Measurements from ENCODE around the gene TRAF3.

The TRAF3 gene

GRCh38 chr14:102889615-102890014, 112.4 kb downstream of the TRAF3 start:
- H3K4me2 ChIP-seq (ENCODE audit: low read depth, low read length, poor library complexity, severe bottlenecking), result no peak overlapping the region
- no peak overlapping the region for H2AFZ ChIP-seq (ENCODE audit: low read depth, low read length, severe bottlenecking)
- no peaks in the 10 kb centered on the region for H4K20me1 ChIP-seq (ENCODE audit: low read depth, low read length)
- no peaks in the 10 kb centered on the region for H3F3A ChIP-seq (ENCODE audit: insufficient read depth)
- H3K4me3 ChIP-seq (ENCODE audit: insufficient read depth, low read length, poor library complexity, severe bottlenecking), result no peak overlapping the region
- H3K9ac ChIP-seq (ENCODE audit: low read length), result no peak overlapping the region
- H3K9me2 ChIP-seq (replicated peaks; ENCODE audit: insufficient read depth, low read length), result no peaks in the 10 kb centered on the region
- H3K27ac ChIP-seq (ENCODE audit: low read depth, low read length), result no peak overlapping the region
- no peaks in the 10 kb centered on the region for H3K27me3 ChIP-seq (ENCODE audit: low read length)
- H3K79me2 ChIP-seq (ENCODE audit: insufficient read depth, low read length), result no peaks in the 10 kb centered on the region
- H3K9me3 ChIP-seq (ENCODE audit: insufficient read depth, low read length), result no peaks in the 10 kb centered on the region
- H3K36me3 ChIP-seq (ENCODE audit: low read length), result no peaks in the 10 kb centered on the region
- TF ChIP-seq EZH2phosphoT487 (conservative IDR thresholded peaks at IDR 0.05; ENCODE audit: low read length) (no peak), CTCF (IDR thresholded peaks at IDR 0.05; ENCODE audit: insufficient read depth, low read length, poor library complexity, severe bottlenecking) (no peak)

- TF ChIP-seq EZH2phosphoT487 (conservative IDR thresholded peaks at IDR 0.05; ENCODE audit: low read length), result no peak
- no peak for TF ChIP-seq CTCF (IDR thresholded peaks at IDR 0.05; ENCODE audit: insufficient read depth, low read length, poor library complexity, severe bottlenecking)
- no peaks in the 10 kb centered on the region for H3K9me2 ChIP-seq (replicated peaks; ENCODE audit: insufficient read depth, low read length)
- no peak overlapping the region for H3K27ac ChIP-seq (ENCODE audit: low read depth, low read length)
- H3K9me3 ChIP-seq (ENCODE audit: insufficient read depth, low read length), result no peaks in the 10 kb centered on the region
- H3K36me3 ChIP-seq (ENCODE audit: low read length), result no peaks in the 10 kb centered on the region
- H3K27me3 ChIP-seq (ENCODE audit: low read length), result no peaks in the 10 kb centered on the region
- no peaks in the 10 kb centered on the region for H3F3A ChIP-seq (ENCODE audit: insufficient read depth)
- H2AFZ ChIP-seq (ENCODE audit: low read depth, low read length, severe bottlenecking), result no peak overlapping the region
- no peaks in the 10 kb centered on the region for H4K20me1 ChIP-seq (ENCODE audit: low read depth, low read length)
- H3K9ac ChIP-seq (ENCODE audit: low read length), result no peak overlapping the region
- no peak overlapping the region for H3K4me2 ChIP-seq (ENCODE audit: low read depth, low read length, poor library complexity, severe bottlenecking)
- H3K4me3 ChIP-seq (ENCODE audit: insufficient read depth, low read length, poor library complexity, severe bottlenecking), result no peak overlapping the region
- H3K79me2 ChIP-seq (ENCODE audit: insufficient read depth, low read length), result no peaks in the 10 kb centered on the region
These were observed 113.9 kb downstream of the TRAF3 start for GRCh38 chr14:102891111-102891510.

DNA sequence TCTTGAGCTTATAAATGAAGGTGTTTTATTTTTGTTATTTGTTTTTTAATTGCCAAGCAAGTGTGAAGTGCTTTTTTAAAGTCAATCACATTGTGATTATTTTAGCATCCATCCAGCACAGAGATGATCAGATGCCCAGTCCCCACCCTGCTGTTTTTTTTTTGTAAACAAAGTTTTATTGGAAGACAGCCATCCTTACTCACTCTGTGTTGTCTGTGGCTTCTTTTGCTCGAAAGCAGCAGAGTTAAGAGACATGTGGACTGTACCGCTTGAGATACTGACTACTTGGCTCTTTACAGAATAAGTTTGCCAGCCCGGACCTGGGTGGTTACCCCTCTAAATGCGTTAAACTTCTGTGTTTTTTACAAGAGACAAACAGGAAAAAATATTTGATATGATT, 114.3 kb downstream of the TRAF3 start:
- Histone ChIP-seq H3K4me3 (ENCODE audit: insufficient read depth, low read length, poor library complexity, severe bottlenecking) (no peak overlapping the region), H3K9me3 (ENCODE audit: insufficient read depth, low read length) (no peaks in the 10 kb centered on the region), H3K9ac (ENCODE audit: low read length) (no peak overlapping the region), H3K9me2 (replicated peaks; ENCODE audit: insufficient read depth, low read length) (no peaks in the 10 kb centered on the region), H3F3A (ENCODE audit: insufficient read depth) (no peaks in the 10 kb centered on the region), H3K27ac (ENCODE audit: low read depth, low read length) (no peak overlapping the region), H4K20me1 (ENCODE audit: low read depth, low read length) (no peaks in the 10 kb centered on the region), H3K27me3 (ENCODE audit: low read length) (no peaks in the 10 kb centered on the region), H3K4me2 (ENCODE audit: low read depth, low read length, poor library complexity, severe bottlenecking) (no peak overlapping the region), H3K79me2 (ENCODE audit: insufficient read depth, low read length) (no peaks in the 10 kb centered on the region), H2AFZ (ENCODE audit: low read depth, low read length, severe bottlenecking) (no peak overlapping the region), H3K36me3 (ENCODE audit: low read length) (no peaks in the 10 kb centered on the region)
- TF ChIP-seq CTCF (IDR thresholded peaks at IDR 0.05; ENCODE audit: insufficient read depth, low read length, poor library complexity, severe bottlenecking) (no peak), EZH2phosphoT487 (conservative IDR thresholded peaks at IDR 0.05; ENCODE audit: low read length) (no peak)
